GM21390 (cell line): ENCODE results near the gene ZNF37A.
"Not testable (repeated sequence)": the region's sequence is repeated elsewhere in the genome, so short reads cannot be mapped to it uniquely, and the experiment has no call there.

Experiments used
- ATAC-seq: cut with Tn5 transposase; IDR thresholded peaks from one replicate; pipeline ENCODE4 v1.9.1; 2021; ENCODE audit not compliant: unreplicated experiment

Gene ZNF37A

DNA sequence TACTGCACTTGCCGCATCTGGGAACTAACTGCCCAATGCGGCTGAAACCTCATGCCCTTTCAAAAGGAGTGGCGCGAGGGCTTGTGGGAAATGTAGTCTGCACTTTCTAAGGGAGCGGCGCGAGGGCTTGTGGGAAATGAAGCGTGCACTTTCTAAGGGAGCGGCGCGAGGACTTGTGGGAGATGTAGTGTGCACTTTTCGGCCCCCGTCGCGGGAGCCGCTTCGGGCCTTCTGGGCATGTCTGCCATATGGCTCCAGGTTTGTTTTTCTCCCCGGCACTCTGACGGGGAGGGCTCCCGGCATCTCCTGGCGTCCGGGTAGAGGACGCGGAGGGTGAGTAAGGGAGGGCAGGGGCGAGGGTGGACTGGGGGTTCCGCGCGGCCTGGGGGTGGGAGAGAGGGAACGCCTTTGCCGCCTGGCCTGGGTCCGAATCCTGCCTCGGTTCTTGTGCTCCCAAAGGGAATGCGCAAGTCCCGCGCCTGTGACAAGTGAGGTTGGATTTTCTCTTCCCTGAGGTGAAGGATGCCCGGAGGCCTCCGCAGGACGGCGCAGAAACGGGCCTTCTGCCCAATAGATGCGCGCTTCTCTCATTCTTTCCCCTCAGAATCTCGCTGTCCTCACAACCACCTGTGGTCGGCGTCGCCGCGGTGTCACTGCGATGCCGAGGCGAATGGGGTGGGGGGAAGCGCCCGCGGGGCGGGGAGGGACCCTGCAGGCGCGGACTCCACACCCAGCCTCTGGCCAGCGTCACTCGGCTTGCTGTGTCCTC, at the start of gene ZNF37A:
Gene ZNF37A (plus strand): TSS at position 180 of the 769 bp plus-strand sequence. CDS start 2,281 bp downstream, outside the sequence.
- ATAC-seq: peak; percentile 96

- ATAC-seq: no peak
Observed at GRCh38 chr10:38045129-38045528, 49.0 kb upstream of the ZNF37A start.

DNA sequence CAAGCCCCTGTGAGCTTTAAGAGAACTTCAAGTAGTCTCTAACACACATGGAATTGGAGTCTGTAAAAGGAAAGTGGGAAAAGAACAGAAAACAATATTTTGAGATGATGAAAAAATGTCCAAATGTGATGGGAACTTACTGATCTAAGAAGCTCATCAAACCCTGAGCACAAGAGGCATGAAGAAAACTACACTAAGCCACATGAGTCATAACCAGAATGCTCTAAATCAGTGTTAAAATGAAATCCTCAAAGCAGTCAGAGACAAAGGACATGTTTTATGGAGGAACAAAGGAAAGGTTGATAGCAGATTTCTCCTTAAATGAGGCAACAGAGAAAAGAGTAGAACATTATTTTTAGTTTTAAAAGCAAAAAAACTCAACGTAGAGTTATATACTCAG, 46.5 kb upstream of the ZNF37A start:
- no peak for ATAC-seq

DNA sequence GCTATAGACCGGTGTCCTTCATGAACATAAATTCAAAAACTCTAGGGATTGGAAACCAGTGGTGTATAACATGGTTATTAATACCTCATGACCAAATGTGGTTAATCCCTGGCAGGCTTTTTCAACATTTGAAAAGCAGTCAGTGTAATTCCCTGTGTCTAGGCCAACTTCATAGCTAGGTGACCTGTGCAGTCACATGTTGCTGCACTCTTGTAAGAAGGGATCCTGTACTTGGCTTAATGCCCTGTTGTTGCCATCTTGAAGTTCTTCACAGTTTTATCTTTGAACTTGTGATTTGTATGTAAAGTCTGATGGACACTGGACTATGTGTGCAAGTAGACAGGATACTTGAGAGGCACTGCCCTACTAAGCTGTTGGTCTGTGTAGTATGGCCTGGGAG, 43.9 kb upstream of the ZNF37A start:
- no peak for ATAC-seq

GRCh38 chr10:38054361-38054797, 39.8 kb upstream of the ZNF37A start:
- no peak for ATAC-seq

DNA sequence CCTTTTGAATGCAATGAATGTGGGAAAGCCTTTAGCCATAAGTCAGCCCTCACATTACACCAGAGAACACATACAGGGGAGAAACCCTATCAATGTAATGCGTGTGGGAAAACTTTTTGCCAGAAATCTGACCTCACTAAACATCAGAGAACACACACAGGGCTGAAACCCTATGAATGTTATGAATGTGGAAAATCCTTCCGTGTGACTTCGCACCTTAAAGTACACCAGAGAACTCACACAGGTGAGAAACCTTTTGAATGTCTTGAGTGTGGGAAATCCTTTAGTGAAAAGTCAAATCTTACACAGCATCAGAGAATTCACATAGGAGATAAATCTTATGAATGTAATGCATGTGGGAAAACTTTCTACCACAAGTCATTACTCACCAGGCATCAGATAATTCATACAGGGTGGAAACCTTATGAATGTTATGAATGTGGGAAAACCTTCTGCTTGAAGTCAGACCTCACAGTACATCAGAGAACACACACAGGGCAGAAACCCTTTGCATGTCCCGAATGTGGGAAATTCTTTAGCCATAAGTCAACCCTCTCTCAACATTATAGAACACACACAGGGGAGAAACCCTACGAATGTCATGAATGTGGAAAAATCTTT, 38.8 kb upstream of the ZNF37A start:
- not testable (repeated sequence) for ATAC-seq

GRCh38 chr10:38069663-38070062, 24.5 kb upstream of the ZNF37A start:
- not testable (repeated sequence) for ATAC-seq

GRCh38 chr10:38070501-38070900, 23.6 kb upstream of the ZNF37A start:
- no peak for ATAC-seq

- ATAC-seq: no peak
Observed at GRCh38 chr10:38072552-38072951, 21.6 kb upstream of the ZNF37A start.

- no peak for ATAC-seq
Observed at GRCh38 chr10:38076687-38077086, 17.4 kb upstream of the ZNF37A start.

DNA sequence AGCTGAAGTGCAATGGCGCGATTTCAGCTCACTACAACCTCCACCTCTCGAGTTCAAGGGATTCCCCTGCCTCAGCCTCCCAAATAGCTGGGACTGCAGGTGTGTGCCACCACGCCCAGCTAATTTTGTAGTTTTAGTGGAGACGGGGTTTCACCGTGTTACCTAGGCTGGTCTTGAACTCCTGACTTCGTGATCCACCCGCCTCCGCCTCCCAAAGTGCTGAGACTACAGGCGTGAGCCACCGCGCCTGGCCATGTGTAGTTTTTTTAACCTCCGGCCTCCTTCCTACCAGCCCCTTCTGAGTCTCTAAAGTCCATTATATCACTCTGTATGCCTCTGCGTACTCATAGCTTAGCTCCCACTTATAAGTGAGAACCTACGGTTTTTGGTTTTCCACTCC, 819 bp upstream of the ZNF37A start:
- ATAC-seq: not testable (repeated sequence)

GRCh38 chr10:38093816-38094157, 350 bp upstream of the ZNF37A start:
- ATAC-seq: peak; percentile 38

DNA sequence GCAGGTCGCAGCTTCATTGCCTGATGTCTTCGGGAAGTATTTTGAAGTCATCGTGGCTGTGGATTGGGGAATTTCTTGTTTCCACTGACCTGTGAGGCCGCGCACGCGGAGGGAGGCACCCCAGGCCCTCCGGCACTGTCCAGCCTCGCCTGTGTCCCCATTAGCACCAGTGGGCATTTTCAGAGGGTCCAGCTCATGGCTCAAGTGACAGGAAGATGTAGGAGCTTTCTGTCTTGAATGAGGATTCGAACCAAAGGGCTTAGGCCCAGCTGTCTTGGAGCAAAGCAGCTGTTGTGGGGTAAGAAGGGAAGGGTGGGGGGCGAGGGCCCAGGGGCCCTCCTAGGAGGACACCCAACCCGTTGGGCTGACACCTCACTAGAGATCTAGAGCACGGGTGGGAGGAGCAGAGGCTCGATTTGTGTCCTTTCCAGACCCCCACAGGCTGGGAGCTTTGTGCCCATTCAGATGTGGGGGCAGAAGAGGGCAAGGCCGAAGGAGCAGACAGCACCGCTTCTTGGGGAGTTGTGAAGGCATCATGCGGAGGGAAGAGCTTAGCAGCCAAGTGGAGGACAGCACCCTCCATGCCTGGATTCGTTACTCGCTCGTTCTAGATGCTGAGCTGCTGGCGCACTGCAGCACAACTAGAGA, 914 bp downstream of the ZNF37A start:
- ATAC-seq: no peak

GRCh38 chr10:38102880-38103279, 8.7 kb downstream of the ZNF37A start:
- no peak for ATAC-seq

GRCh38 chr10:38103756-38104155, 9.6 kb downstream of the ZNF37A start:
- ATAC-seq: no peak

GRCh38 chr10:38112159-38112558, 18.0 kb downstream of the ZNF37A start:
- ATAC-seq: no peak

GRCh38 chr10:38118072-38118807, 24.1 kb downstream of the ZNF37A start:
- ATAC-seq: no peak

- no peak for ATAC-seq
Observed at GRCh38 chr10:38119038-38119437, 24.9 kb downstream of the ZNF37A start.

GRCh38 chr10:38127812-38128211, 33.7 kb downstream of the ZNF37A start:
- no peak for ATAC-seq

GRCh38 chr10:38143587-38143986, 49.5 kb downstream of the ZNF37A start:
- no peak for ATAC-seq

DNA sequence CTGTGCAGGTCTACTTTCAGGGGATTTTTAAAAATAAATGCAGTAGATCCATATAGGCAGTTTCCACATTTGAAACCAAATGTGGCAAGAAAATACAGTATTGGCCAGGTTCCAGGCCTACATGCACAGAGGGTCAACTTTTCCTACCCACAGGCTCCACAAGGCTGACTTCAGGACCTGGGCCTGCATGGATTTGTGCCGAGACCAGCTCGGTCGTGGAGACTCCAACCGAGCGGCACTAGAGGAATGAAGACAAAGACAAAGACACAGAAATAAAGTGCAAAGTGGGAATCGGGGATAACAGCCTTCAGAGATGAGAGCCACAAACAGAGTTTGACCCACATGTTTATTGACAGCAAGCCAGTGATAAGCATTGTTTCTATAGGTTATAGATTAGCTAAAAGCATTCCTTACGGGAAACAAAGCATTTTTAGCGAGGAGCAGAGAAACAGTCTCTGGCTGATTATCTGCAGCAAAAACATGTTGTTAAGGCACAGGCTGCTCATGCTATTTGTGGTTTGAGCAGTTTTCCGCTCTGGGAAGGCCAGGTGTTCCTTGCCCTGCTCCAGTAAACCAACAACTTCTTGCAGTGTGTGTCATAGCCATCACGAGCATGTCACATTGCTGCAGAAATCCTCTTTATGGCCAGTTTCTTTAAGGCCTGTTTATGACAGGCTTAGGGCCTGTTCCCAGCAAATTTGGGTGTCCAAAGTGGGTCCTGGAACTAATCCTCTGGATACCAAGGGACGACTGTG, 52.6 kb downstream of the ZNF37A start:
- no peak for ATAC-seq
